Kidney (tissue), 14 donors: ENCODE measurements around the gene ANKRD29. TPM values are rescaled to one million over a fixed set of nuclear protein-coding genes. Genes with fewer than 3 reads are reported as not detected.

Experiments
- DNase-seq, 5 donors: peaks; one replicate each; pipeline ENCODE4 v3.0.0-alpha.2; 2013 to 2020
- FAIRE-seq: peaks from 2 replicates; lab custom pipeline; 2012; peaks lifted over from hg19 to GRCh38; lab: Jason Lieb, UNC
- H3K27ac ChIP-seq, 2 donors: one replicate each; pipeline ENCODE4 v1.7.0; 2013; ENCODE audit warnings: low read depth in 2 of 2, low read length in 2 of 2, inconsistent platforms in 1 of 2
- H3K27me3 ChIP-seq: one replicate; pipeline ENCODE4 v1.7.1; 2013; ENCODE audit warnings: low read length, inconsistent platforms; ENCODE audit not compliant: control insufficient read depth, insufficient read depth
- H3K36me3 ChIP-seq, 3 donors: one replicate each; pipeline versions ENCODE4 v1.7.0 to v1.7.1; 2013; ENCODE audit warnings: low read length in 3 of 3, control low read depth in 1 of 3, inconsistent platforms in 1 of 3; ENCODE audit not compliant: insufficient read depth in 3 of 3, control insufficient read depth in 2 of 3
- H3K4me1 ChIP-seq, 3 donors: one replicate each; pipeline versions ENCODE4 v1.7.0 to v1.7.1; 2013; ENCODE audit warnings: low read length in 3 of 3, inconsistent platforms in 1 of 3, low read depth in 1 of 3; ENCODE audit not compliant: control insufficient read depth in 2 of 3, insufficient read depth in 2 of 3
- H3K4me3 ChIP-seq, 3 donors: one replicate each; pipeline versions ENCODE4 v1.7.0 to v1.8.1; 2013; ENCODE audit warnings: low read length in 3 of 3, control low read depth in 1 of 3, inconsistent platforms in 1 of 3
- H3K9ac ChIP-seq, 3 donors: one replicate each; pipeline versions ENCODE4 v1.7.0 to v1.7.1; 2013; ENCODE audit warnings: low read length in 3 of 3, control low read depth in 1 of 3, inconsistent platforms in 1 of 3
- H3K9me3 ChIP-seq, 3 donors: one replicate each; pipeline versions ENCODE4 v1.7.0 to v1.7.1; 2013; ENCODE audit warnings: low read length in 3 of 3, control low read depth in 1 of 3, inconsistent platforms in 1 of 3; ENCODE audit not compliant: control insufficient read depth in 2 of 3, insufficient read depth in 1 of 3
- intact Hi-C: fragments of 100-400 bp; cut with DNase I; formaldehyde crosslinking; loops from one replicate; pipeline ENCODE4 v1.11.1; 2022
- polyA plus RNA-seq: library from polyadenylated mRNA; stranded (reverse); fragments of 350-450 nt; fragmentation: Illumina TruSeq; extraction: RNeasy Lipid Tissue Mini Kit (QIAGEN cat#74804); gene quantifications from one replicate; pipeline ENCODE4 v1.2.3, GENCODE V29; 2014; ENCODE audit warnings: low read depth, low replicate concordance; ENCODE audit not compliant: insufficient read depth
- total RNA-seq: library from RNA; stranded (reverse); fragmentation: NEBNext Ultra II Directional; extraction: Animal tissue kit (Norgen Biotek cat#: 25700); gene quantifications from one replicate; pipeline ENCODE4 v1.2.1, GENCODE V29; 2021
- TF ChIP-seq, protein P1 (sequence below): IDR thresholded peaks from 3 replicates; pipeline ENCODE4 v1.5.1; 2012; ENCODE audit warnings: mild to moderate bottlenecking, moderate library complexity, borderline replicate concordance; ENCODE audit not compliant: insufficient read depth; ENCODE audit errors: extremely low read depth
- donor health status: control.
- donor health status: control.
- donor health status: control.
- donor health status: control.
- donor health status: control.
- donor health status: DM: yes; HTN: yes; CAD: no.
- donor health status: Normal renal cell carcinoma (clear cell type).

ANKRD29 gene
- total and polyA plus RNA-seq, 2 donors from 2014 or later, result 4.9 to 5.2 TPM

DNA sequence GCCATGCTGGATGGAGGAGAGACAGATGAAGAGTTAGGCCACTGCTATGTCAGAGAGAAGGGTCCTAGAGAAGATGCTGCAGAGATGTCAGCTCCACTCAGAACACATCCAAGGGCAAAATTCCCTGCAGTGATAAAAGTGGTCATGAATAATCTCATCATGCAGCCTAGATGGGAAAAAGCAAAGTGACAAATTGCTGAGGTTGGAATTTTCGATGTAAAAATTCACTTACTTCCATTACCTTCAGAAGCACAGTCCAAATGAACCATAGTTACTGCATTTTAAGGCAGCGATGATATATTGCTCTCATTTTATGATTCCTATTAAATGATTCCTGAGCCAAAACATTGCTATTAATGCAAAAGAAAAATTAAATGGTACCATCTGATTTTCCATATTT lies 16.4 kb downstream of the ANKRD29 start:
- no peaks in the 10 kb centered on the region for H3K9me3 ChIP-seq
- no peak overlapping the region for H3K27ac ChIP-seq
- intact Hi-C loops, result no loop called here
- no peak overlapping the region for H3K4me3 ChIP-seq
- H3K9ac ChIP-seq, result no peak overlapping the region
- H3K36me3 ChIP-seq, result no peaks in the 10 kb centered on the region
- no peaks in the 10 kb centered on the region for H3K27me3 ChIP-seq
- no peak for DNase-seq
- FAIRE-seq, result no peak
- H3K4me1 ChIP-seq, result no peaks in the 10 kb centered on the region
- TF ChIP-seq, protein P1, sequence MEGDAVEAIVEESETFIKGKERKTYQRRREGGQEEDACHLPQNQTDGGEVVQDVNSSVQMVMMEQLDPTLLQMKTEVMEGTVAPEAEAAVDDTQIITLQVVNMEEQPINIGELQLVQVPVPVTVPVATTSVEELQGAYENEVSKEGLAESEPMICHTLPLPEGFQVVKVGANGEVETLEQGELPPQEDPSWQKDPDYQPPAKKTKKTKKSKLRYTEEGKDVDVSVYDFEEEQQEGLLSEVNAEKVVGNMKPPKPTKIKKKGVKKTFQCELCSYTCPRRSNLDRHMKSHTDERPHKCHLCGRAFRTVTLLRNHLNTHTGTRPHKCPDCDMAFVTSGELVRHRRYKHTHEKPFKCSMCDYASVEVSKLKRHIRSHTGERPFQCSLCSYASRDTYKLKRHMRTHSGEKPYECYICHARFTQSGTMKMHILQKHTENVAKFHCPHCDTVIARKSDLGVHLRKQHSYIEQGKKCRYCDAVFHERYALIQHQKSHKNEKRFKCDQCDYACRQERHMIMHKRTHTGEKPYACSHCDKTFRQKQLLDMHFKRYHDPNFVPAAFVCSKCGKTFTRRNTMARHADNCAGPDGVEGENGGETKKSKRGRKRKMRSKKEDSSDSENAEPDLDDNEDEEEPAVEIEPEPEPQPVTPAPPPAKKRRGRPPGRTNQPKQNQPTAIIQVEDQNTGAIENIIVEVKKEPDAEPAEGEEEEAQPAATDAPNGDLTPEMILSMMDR, result no peak

DNA sequence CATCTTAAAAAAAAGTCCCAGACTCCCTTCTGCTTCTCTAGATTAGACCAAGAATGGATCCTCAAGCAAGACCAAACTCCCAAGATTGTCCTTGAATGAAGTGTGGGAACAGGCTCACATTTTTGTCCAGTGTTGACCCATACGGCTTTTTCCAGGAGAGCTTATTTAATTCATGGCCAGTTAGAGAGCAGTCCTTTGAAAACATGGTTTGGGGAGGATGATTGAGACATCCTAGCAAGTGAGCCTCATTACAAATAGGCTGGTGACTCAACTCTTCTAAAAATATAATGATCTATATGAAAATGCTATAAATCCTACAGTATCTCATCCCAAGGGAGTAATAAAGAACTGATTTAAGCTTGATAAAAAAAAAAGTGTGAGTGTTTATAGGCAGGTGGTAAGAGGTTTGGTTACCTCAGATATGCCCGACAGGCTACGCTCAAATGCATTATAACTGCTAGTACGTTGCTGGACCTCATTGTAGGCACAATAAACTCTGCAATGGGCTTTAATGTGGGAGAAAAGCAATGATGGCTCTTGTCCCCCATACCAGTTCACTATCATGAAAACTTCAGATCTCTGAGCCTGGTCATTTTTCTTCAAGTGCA lies 17.0 kb downstream of the ANKRD29 start:
- H3K36me3 ChIP-seq, result no peaks in the 10 kb centered on the region
- intact Hi-C loops, result no loop called here
- H3K4me3 ChIP-seq, result no peak overlapping the region
- H3K27ac ChIP-seq, result no peak overlapping the region
- H3K9me3 ChIP-seq, result no peaks in the 10 kb centered on the region
- TF ChIP-seq, protein P1, result no peak
- no peaks in the 10 kb centered on the region for H3K27me3 ChIP-seq
- H3K4me1 ChIP-seq, result no peaks in the 10 kb centered on the region
- DNase-seq, result no peak
- no peak for FAIRE-seq
- no peak overlapping the region for H3K9ac ChIP-seq

DNA sequence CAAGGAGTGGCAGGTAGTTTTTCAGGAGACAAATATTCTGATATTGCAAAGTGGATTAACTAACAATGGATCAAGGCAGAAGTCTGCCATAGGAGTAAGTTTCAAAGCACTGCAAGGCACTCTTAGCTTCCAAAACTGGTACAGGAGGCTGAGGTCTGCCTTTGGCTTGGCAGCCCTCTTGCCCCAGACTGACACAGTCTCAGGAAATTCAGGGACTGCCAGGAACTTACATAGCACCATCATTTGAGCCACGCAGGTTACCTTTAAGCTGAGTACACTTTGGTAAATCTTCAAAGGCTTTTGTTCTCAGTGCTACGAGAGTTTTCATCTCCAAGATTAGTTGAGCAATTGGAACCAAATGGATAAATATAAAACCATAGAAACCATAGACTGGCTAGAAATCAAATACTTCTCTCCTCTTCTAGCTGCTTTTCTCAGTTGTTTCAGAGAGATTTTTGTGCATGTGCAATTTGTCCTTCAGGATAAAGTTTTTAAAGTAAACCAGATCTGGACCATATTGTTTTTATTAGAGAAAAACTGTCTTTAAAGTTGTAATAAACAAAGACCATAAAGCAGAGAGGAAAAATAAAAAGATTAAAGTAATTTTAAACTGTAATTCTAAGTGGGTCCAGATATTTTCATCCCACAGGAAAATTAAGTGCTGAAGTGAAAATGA lies 18.8 kb downstream of the ANKRD29 start:
- TF ChIP-seq, protein P1, result no peak
- no peak for FAIRE-seq
- intact Hi-C loops, result no loop called here

More for the DNA sequence above, 18.8 kb downstream of the ANKRD29 start:
- no peaks in the 10 kb centered on the region for H3K9me3 ChIP-seq
- no peak overlapping the region for H3K4me3 ChIP-seq
- no peak for DNase-seq
- H3K4me1 ChIP-seq, result no peaks in the 10 kb centered on the region
- H3K36me3 ChIP-seq, result no peaks in the 10 kb centered on the region
- no peak overlapping the region for H3K9ac ChIP-seq
- H3K27me3 ChIP-seq, result no peaks in the 10 kb centered on the region
- H3K27ac ChIP-seq, result no peak overlapping the region
